ENCODE data around the gene SLC16A9. TPM values are rescaled to one million over a fixed set of nuclear protein-coding genes. Genes with fewer than 3 reads are reported as not detected.

SLC16A9 gene
- total RNA-seq, 4 donors from 2014 or later: 0.17 to 0.82 (median 0.39) TPM

GRCh38 chr10:59678884-59679301 lies 30.8 kb downstream of the SLC16A9 start:
- TF ChIP-seq CTCF (IDR thresholded peaks at IDR 0.05; ENCODE audit: low read depth): no peak

GRCh38 chr10:59677253-59677831 lies 32.3 kb downstream of the SLC16A9 start:
- no peak for TF ChIP-seq CTCF (IDR thresholded peaks at IDR 0.05; ENCODE audit: low read depth)

GRCh38 chr10:59675812-59676211 lies 33.8 kb downstream of the SLC16A9 start:
- TF ChIP-seq CTCF (IDR thresholded peaks at IDR 0.05; ENCODE audit: low read depth): no peak

- no peak for TF ChIP-seq CTCF (IDR thresholded peaks at IDR 0.05; ENCODE audit: low read depth)
Observed at GRCh38 chr10:59674215-59674836, 35.3 kb downstream of the SLC16A9 start.

- no peak for TF ChIP-seq CTCF (IDR thresholded peaks at IDR 0.05; ENCODE audit: low read depth)
Observed at GRCh38 chr10:59672150-59672875, 37.3 kb downstream of the SLC16A9 start.

GRCh38 chr10:59670269-59670668 lies 39.4 kb downstream of the SLC16A9 start:
- no peak for TF ChIP-seq CTCF (IDR thresholded peaks at IDR 0.05; ENCODE audit: low read depth)

- TF ChIP-seq CTCF (IDR thresholded peaks at IDR 0.05; ENCODE audit: low read depth): no peak
Observed at GRCh38 chr10:59668096-59668495, 41.6 kb downstream of the SLC16A9 start.
